Liver (tissue), 9 donors: ENCODE measurements around the gene RAB14. TPM values are rescaled to one million over a fixed set of nuclear protein-coding genes. Genes with fewer than 3 reads are reported as not detected.

Source experiments
- DNase-seq: peaks from one replicate; pipeline ENCODE4 v3.0.0-alpha.2; 2017; ENCODE audit warnings: low spot score
- H3K27ac ChIP-seq, 2 donors: one replicate each; pipeline ENCODE4 v1.7.0; 2013; ENCODE audit warnings: inconsistent platforms in 2 of 2, low read length in 2 of 2, control low read depth in 1 of 2, low read depth in 1 of 2, mild to moderate bottlenecking in 1 of 2
- H3K27me3 ChIP-seq, 4 donors: one replicate each; pipeline versions ENCODE4 v1.6.1 to v1.7.0; 2013; ENCODE audit warnings: low read length in 3 of 4, inconsistent platforms in 1 of 4, mild to moderate bottlenecking in 1 of 4, moderate library complexity in 1 of 4; ENCODE audit not compliant: control insufficient read depth in 4 of 4, insufficient read depth in 4 of 4
- H3K36me3 ChIP-seq, 4 donors: one replicate each; pipeline versions ENCODE4 v1.6.1 to v1.7.0; 2013; ENCODE audit warnings: low read length in 3 of 4, mild to moderate bottlenecking in 3 of 4, low read depth in 1 of 4, moderate library complexity in 1 of 4; ENCODE audit not compliant: control insufficient read depth in 4 of 4, insufficient read depth in 3 of 4
- H3K4me1 ChIP-seq, 4 donors: one replicate each; pipeline versions ENCODE4 v1.6.1 to v1.7.0; 2013; ENCODE audit warnings: low read length in 3 of 4, mild to moderate bottlenecking in 3 of 4, moderate library complexity in 1 of 4; ENCODE audit not compliant: control insufficient read depth in 4 of 4, insufficient read depth in 4 of 4
- H3K4me3 ChIP-seq, 3 donors: one replicate each; pipeline versions ENCODE4 v1.6.1 to v1.7.0; 2013; ENCODE audit warnings: low read length in 3 of 3, control low read depth in 1 of 3, low read depth in 1 of 3, mild to moderate bottlenecking in 1 of 3
- H3K9ac ChIP-seq, 2 donors: one replicate each; pipeline ENCODE4 v1.7.0; 2013; ENCODE audit warnings: low read length in 2 of 2, mild to moderate bottlenecking in 2 of 2, moderate library complexity in 2 of 2, control low read depth in 1 of 2, low read depth in 1 of 2
- H3K9me3 ChIP-seq, 4 donors: one replicate each; pipeline versions ENCODE4 v1.6.1 to v1.7.0; 2013; ENCODE audit warnings: low read length in 3 of 4; ENCODE audit not compliant: control insufficient read depth in 4 of 4
- ATF3 ChIP-seq: IDR thresholded peaks from 2 replicates; pipeline ENCODE4 v1.6.1; 2016; ENCODE audit warnings: antibody characterized with exemption
- CTCF ChIP-seq: fragments of 150-350 bp; IDR thresholded peaks from 2 replicates; pipeline ENCODE4 v1.5.1; 2017; ENCODE audit warnings: improper control_type of control experiment, low read depth, low read length; ENCODE audit not compliant: missing input control
- EGR1 ChIP-seq, 2 donors: IDR thresholded peaks; 2 replicates each; pipeline ENCODE4 v1.6.1; 2016 to 2018; ENCODE audit warnings: antibody characterized with exemption in 2 of 2, low read depth in 2 of 2
- FOXA1 ChIP-seq: IDR thresholded peaks from 2 replicates; pipeline ENCODE4 v1.6.1; 2016; ENCODE audit warnings: antibody characterized with exemption
- FOXA2 ChIP-seq: IDR thresholded peaks from 2 replicates; pipeline ENCODE4 v1.6.1; 2016; ENCODE audit warnings: antibody characterized with exemption
- GABPA ChIP-seq, 2 donors: IDR thresholded peaks in 1 of 2; conservative IDR thresholded peaks in 1 of 2; 2 replicates each; pipeline ENCODE4 v1.6.1; 2016; ENCODE audit warnings: antibody characterized with exemption in 2 of 2, mild to moderate bottlenecking in 1 of 2, moderate library complexity in 1 of 2
- HNF4A ChIP-seq, 2 donors: conservative IDR thresholded peaks; 2 replicates each; pipeline ENCODE4 v1.6.1; 2016; ENCODE audit warnings: antibody characterized with exemption in 2 of 2, mild to moderate bottlenecking in 2 of 2
- HNF4G ChIP-seq: IDR thresholded peaks from 2 replicates; pipeline ENCODE4 v1.6.1; 2016; ENCODE audit warnings: antibody characterized with exemption
- JUND ChIP-seq, 2 donors: IDR thresholded peaks; 2 replicates each; pipeline ENCODE4 v1.6.1; 2016; ENCODE audit warnings: antibody characterized with exemption in 2 of 2
- MAX ChIP-seq: IDR thresholded peaks from 2 replicates; pipeline ENCODE4 v1.6.1; 2016; ENCODE audit warnings: antibody characterized with exemption
- NR2F2 ChIP-seq: IDR thresholded peaks from 2 replicates; pipeline ENCODE4 v1.6.1; 2016; ENCODE audit warnings: antibody characterized with exemption
- RAD21 ChIP-seq, 2 donors: IDR thresholded peaks; 2 replicates each; pipeline ENCODE4 v1.6.1; 2016; ENCODE audit warnings: antibody characterized with exemption in 2 of 2, mild to moderate bottlenecking in 2 of 2
- REST ChIP-seq: IDR thresholded peaks from 2 replicates; pipeline ENCODE4 v1.6.1; 2016; ENCODE audit warnings: antibody characterized with exemption, mild to moderate bottlenecking
- RXRA ChIP-seq, 2 donors: IDR thresholded peaks; 2 replicates each; pipeline ENCODE4 v1.6.1; 2017 to 2018; ENCODE audit warnings: antibody characterized with exemption in 2 of 2, mild to moderate bottlenecking in 1 of 2
- SP1 ChIP-seq: IDR thresholded peaks from 2 replicates; pipeline ENCODE4 v1.6.1; 2018; ENCODE audit warnings: antibody characterized with exemption, mild to moderate bottlenecking
- TAF1 ChIP-seq: conservative IDR thresholded peaks from 2 replicates; pipeline ENCODE4 v1.6.1; 2016; ENCODE audit warnings: antibody characterized with exemption, mild to moderate bottlenecking
- YY1 ChIP-seq: IDR thresholded peaks from 2 replicates; pipeline ENCODE4 v1.6.1; 2016; ENCODE audit warnings: antibody characterized with exemption, mild to moderate bottlenecking
- ZBTB33 ChIP-seq: IDR thresholded peaks from 2 replicates; pipeline ENCODE4 v1.6.1; 2016; ENCODE audit warnings: antibody characterized with exemption
- WGBS: extraction: QIAGEN DNeasy Blood & Tissue Kit; methylation state at CpG from one replicate; pipeline ENCODE4 v1.1.7; 2013; 5-methylcytosine and 5-hydroxymethylcytosine counted together
- polyA plus RNA-seq, 2 donors: library from polyadenylated mRNA; stranded (reverse) in 1 of 2; unstranded in 1 of 2; fragments of 200-250 nt in 1 of 2; fragments of >200 nt in 1 of 2; fragmentation: Nextera tagmentation in 1 of 2; extraction: Ambion mirVana in 1 of 2; gene quantifications; one replicate each; pipeline versions ENCODE4 v1.2.1 to v1.2.3, GENCODE V29; 2013 to 2015
- total RNA-seq, 2 donors: library from RNA; depleted of rRNA; stranded (reverse); fragments of >200 nt; gene quantifications; one replicate each; pipeline ENCODE4 v1.2.3, GENCODE V29; 2014
- donor health status: healthy.
- donor health status: healthy.
- donor health status: healthy.
- donor health status: healthy.
- donor health status: healthy.

The RAB14 gene
- total and polyA plus RNA-seq, 4 donors: 25.9 to 48.2 (median 36.5) TPM

GRCh38 chr9:121230256-121230655 lies 28.6 kb upstream of the RAB14 start (continued):
- no peak for TF ChIP-seq REST
- no peak for TF ChIP-seq GABPA (IDR thresholded peaks at IDR 0.05 in 1 of 2, conservative IDR thresholded peaks at IDR 0.05 in 1 of 2)
- TF ChIP-seq RXRA (IDR thresholded peaks at IDR 0.05): no peak
- TF ChIP-seq NR2F2: no peak
- no peak for TF ChIP-seq FOXA1
- TF ChIP-seq HNF4G: no peak
- TF ChIP-seq YY1: no peak
- no peak for TF ChIP-seq JUND (IDR thresholded peaks at IDR 0.05)
- TF ChIP-seq HNF4A (conservative IDR thresholded peaks at IDR 0.05): no peak

- no peak overlapping the region for H3K9ac ChIP-seq
- no peaks in the 10 kb centered on the region for H3K4me1 ChIP-seq
- no peak for DNase-seq
- 81% methylated on average over 4 of the region's 4 CpGs for WGBS
- no peaks in the 10 kb centered on the region for H3K27me3 ChIP-seq
- TF ChIP-seq RAD21 (IDR thresholded peaks at IDR 0.05) (no peak), YY1 (no peak), CTCF (no peak), NR2F2 (no peak), TAF1 (no peak), EGR1 (IDR thresholded peaks at IDR 0.05; ENCODE audit: low read depth in 2 of 2) (no peak), MAX (no peak), RXRA (IDR thresholded peaks at IDR 0.05) (no peak), REST (no peak), HNF4A (conservative IDR thresholded peaks at IDR 0.05) (no peak), SP1 (no peak), FOXA1 (no peak), FOXA2 (no peak), ZBTB33 (no peak), JUND (IDR thresholded peaks at IDR 0.05) (no peak), ATF3 (no peak)
- H3K36me3 ChIP-seq: no peaks in the 10 kb centered on the region
- no peaks in the 10 kb centered on the region for H3K9me3 ChIP-seq
- H3K4me3 ChIP-seq: no peak overlapping the region
- H3K27ac ChIP-seq: no peak overlapping the region
Measured at GRCh38 chr9:121227862-121228261, 26.2 kb upstream of the RAB14 start.
